Activated CD8-positive, alpha-beta memory T cell treated with anti-CD3 and anti-CD28 coated beads for 24 hours (primary cell): ENCODE measurements around the gene ADAMTS19.
"Not testable (repeated sequence)": the region's sequence is repeated elsewhere in the genome, so short reads cannot be mapped to it uniquely, and the experiment has no call there.

Source experiments
- DNase-seq: peaks from one replicate; pipeline ENCODE4 v3.0.0-alpha.2; 2020

Gene ADAMTS19

DNA sequence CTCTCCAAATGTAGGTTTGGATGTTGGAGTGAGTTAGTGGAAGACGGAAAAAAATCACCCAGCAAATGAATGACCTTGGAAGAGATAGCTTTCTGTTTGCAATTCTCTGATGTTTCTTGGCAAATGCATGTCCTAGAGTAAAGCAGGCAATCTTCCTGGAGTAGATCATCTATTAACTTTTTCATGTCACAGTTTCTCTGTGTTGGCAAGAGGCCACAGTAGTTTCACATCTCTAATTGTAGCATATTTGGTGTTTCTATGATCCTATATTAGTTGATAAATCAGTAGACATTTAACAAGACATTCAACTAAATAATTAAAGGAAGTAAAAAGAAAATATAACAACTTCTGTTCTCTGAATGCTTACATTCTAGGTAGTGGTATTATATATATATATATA is 149.6 kb downstream of the ADAMTS19 start:
- no peak for DNase-seq

GRCh38 chr5:129616517-129616916 is 156.4 kb downstream of the ADAMTS19 start:
- no peak for DNase-seq

DNA sequence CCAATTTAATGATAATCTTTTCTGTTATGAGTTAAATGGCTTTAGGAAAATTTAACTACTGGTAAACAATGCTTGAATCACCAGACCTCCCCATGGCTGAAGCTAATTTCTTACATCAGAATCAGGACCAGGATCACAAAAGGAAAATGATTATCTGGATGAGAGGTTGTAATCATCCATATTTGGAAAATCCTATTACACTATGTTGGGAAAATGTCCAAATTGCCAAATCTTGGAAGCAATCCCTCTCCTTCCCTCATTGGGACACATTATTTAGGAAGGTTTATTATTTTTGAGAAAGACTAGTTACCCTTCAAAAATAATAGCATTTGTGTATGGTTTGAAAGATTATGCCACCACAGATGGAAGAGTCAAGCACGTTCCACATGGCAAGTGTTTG is 157.1 kb downstream of the ADAMTS19 start:
- DNase-seq: no peak

- no peak for DNase-seq
Measured at GRCh38 chr5:129619782-129620181, 159.7 kb downstream of the ADAMTS19 start.

DNA sequence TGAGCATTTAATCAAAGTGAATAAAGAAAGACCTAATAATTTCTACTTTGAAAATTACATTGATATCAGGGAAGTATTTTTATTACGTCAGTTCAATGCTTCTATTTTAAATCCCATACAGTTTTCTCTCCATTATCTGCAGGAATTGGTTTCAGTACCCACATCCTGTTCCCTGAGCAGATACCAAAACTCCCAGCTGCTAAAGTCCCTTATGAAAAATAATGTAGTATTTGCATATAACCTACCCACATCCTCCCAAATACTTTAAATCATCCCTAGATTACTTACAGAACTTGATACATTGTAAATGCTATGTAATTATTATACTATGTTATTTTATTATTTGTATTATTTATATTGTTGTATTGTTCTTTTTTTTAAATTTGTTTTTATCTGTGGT is 162.4 kb downstream of the ADAMTS19 start:
- DNase-seq: no peak

- DNase-seq: no peak
Measured at GRCh38 chr5:129629575-129629974, 169.5 kb downstream of the ADAMTS19 start.

GRCh38 chr5:129630101-129630500 is 170.0 kb downstream of the ADAMTS19 start:
- DNase-seq: no peak

DNA sequence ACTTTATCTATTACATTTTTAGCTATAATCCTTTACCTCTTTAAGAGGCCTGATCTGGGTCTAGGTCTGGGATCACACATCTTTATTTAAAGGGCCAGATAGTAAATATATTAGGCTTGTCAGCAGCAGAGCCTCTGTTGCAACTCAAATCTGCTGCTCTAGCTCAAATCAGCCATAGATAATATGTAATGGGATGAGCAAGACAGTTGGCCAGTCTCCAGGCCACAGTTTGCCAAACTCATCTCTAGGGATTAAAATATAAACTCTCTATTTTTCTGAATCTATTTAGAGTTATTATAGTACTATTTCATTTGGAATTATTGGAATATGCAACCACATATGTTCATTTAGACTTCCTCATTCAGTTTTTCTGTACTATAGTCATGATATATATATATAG is 171.9 kb downstream of the ADAMTS19 start:
- DNase-seq: no peak

GRCh38 chr5:129637501-129637900 is 177.4 kb downstream of the ADAMTS19 start:
- not testable (repeated sequence) for DNase-seq

- no peak for DNase-seq
Measured at GRCh38 chr5:129639331-129639730, 179.2 kb downstream of the ADAMTS19 start.

GRCh38 chr5:129652349-129653056 is 192.4 kb downstream of the ADAMTS19 start:
- no peak for DNase-seq

DNA sequence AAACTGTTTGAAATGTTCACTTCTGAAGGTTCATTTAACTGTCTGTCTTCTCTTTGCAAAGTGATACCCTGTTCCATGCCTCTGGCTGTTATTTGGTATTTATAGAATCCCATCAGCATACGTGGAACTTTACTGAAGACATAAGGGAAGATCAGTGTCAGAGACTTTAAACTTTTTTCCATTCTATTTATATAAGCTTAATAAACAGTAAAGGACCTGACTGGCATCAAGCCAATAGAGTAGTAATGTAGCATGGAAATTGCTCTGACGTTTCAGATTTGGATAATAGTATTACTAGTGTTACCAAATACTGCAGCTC is 192.9 kb downstream of the ADAMTS19 start:
- no peak for DNase-seq

DNA sequence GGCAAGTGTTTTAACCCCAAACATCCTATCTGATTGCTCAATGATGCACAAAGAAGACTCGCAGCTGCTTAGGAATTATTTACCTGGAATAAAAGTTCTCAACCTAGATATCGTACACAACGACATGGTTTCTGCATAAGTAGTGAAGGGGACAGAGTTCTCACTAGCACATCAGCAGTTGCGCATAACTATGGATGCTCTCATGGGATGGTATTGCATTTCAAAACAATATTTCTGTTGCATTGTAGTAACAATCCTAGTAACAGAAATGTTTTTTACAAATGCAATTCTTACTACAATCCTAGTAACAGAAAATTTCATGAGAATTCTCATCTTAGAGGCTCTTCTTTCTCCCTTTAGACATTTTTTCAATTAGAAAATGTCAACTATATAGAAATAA is 193.3 kb downstream of the ADAMTS19 start:
- DNase-seq: no peak

DNA sequence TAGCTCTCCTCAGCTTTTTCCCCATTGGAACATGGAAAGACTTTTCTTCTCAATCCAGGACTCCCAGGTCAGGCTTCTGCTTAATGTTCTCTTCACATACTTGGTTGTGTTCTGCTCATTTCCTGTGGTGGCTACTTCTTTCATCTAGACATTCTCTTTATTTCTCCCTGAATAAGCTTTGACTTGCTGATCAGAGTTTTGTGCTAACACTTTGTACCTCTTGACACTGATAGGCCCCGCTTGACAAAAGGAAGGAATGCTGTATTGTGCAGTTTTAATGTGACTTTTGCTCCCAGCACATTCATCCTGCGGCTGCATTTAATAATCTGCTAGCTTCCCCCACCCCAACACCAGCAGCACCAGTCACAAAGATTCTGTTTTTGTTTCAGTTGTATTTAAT is 196.9 kb downstream of the ADAMTS19 start:
- no peak for DNase-seq

DNA sequence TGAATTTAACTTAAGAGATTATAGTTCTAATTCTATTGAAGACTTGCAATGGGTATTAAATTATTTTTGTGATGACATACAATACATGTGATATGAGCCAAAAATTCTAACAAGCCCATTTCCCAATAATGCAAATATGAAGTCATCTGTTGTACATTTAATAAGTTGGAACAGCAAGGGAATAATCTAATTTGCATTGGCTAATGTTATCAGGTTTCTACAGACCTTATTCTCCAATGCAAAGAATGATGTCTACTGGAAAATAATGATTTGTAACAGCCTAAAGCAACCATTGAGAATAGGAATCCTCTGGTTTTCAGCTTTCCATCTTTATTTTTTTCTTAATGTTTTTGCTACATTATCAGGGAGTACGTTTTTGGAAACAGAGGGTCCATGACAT is 198.7 kb downstream of the ADAMTS19 start:
- no peak for DNase-seq

GRCh38 chr5:129661366-129662035 is 201.4 kb downstream of the ADAMTS19 start:
- no peak for DNase-seq

DNA sequence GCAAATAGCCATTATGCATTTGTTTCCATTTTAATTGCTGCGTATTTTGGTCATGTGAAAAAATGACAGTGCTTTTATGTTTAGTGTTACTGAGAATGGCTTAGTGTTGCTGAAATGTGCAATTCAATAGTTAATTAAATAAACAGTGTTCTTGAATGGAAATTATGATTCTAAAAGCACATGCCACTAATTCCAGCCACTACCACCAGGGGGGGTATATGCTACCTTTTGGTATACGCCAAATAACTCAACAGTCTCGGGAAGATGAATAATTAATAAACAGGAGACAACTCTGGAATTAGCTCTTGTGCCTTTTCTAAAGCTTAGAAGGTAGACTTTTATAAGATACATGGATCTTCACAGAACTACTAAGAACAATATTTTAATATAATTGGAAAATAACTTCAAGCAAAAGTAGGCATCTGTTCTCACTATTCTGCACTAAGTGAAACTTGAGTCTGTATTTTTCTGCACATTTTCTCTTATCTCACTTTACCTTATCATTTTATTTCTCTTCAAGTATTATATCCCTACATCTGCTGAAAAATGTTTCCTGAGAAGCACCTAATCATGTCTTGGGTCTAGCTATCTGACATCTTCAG is 204.3 kb downstream of the ADAMTS19 start:
- peak; percentile 57 for DNase-seq

- DNase-seq: no peak
Measured at GRCh38 chr5:129670957-129671500, 210.9 kb downstream of the ADAMTS19 start.

GRCh38 chr5:129672006-129672405 is 211.9 kb downstream of the ADAMTS19 start:
- no peak for DNase-seq

GRCh38 chr5:129679671-129680070 is 219.6 kb downstream of the ADAMTS19 start:
- DNase-seq: no peak

- DNase-seq: no peak
Measured at GRCh38 chr5:129687941-129688340, 227.8 kb downstream of the ADAMTS19 start.

DNA sequence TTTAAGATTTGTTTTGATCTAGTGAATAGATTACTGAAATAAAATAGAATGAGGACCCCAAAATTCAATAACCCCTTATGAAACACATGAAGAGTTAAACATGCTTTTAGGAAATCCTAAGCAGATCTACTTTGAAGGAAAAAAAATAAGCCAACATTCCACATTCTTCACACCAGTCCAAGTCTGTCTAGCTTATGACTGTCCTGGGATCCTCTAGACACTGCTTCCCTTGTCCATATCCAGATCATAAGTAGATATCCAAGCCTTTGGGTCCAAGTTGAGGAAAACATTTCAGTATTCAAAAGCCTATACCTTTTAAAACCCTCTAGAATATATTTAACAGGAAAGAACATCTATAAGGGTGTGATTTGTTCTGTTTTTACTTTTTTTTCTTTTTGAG is 228.9 kb downstream of the ADAMTS19 start:
- no peak for DNase-seq

- no peak for DNase-seq
Measured at GRCh38 chr5:129691220-129691619, 231.1 kb downstream of the ADAMTS19 start.

GRCh38 chr5:129696636-129697035 is 236.5 kb downstream of the ADAMTS19 start:
- no peak for DNase-seq
